Pancreas (tissue), 10 donors: ENCODE data around the gene NUDT14. TPM values are rescaled to one million over a fixed set of nuclear protein-coding genes. Genes with fewer than 3 reads are reported as not detected.

Experiments used
- ATAC-seq, 4 donors: fragments of 200-7000 bp; cut with Tn5 transposase; one replicate each; pipeline versions ENCODE4 v1.8.0 to v1.9.1; 2020; ENCODE audit warnings: mild to moderate bottlenecking in 4 of 4, moderate library complexity in 4 of 4
- DNase-seq, 6 donors: peaks; one replicate each; pipeline ENCODE4 v3.0.0-alpha.2; 2020
- FAIRE-seq: peaks from 2 replicates; lab custom pipeline; 2012; peaks lifted over from hg19 to GRCh38; lab: Jason Lieb, UNC
- H3K27ac ChIP-seq, 4 donors: fragments of 200-600 bp; sonication (generic); 1 replicate in 3 of 4; 2 replicates in 1 of 4; pipeline versions ENCODE4 v1.5.0 to v1.8.0; 2020
- H3K27me3 ChIP-seq, 4 donors: fragments of 200-600 bp; one replicate each; pipeline ENCODE4 v1.8.0; 2021
- H3K36me3 ChIP-seq, 3 donors: fragments of 200-600 bp; sonication (generic) in 1 of 3; one replicate each; pipeline versions ENCODE4 v1.5.0 to v1.8.0; 2020 to 2021
- H3K4me1 ChIP-seq, 3 donors: fragments of 200-600 bp; one replicate each; pipeline ENCODE4 v1.8.0; 2021
- H3K4me3 ChIP-seq, 4 donors: fragments of 200-600 bp; sonication (generic) in 2 of 4; one replicate each; pipeline versions ENCODE4 v1.5.0 to v1.8.0; 2020 to 2021
- H3K9me3 ChIP-seq, 4 donors: fragments of 200-600 bp; one replicate each; pipeline ENCODE4 v1.8.0; 2021
- CTCF ChIP-seq, 4 donors: fragments of 200-600 bp; sonication (generic) in 3 of 4; IDR thresholded peaks; one replicate each; pipeline versions ENCODE4 v1.5.0 to v1.8.0; 2021; ENCODE audit warnings: antibody characterized with exemption in 4 of 4
- WGBS, 2 donors: extraction: QIAGEN DNeasy Blood & Tissue Kit; methylation state at CpG; one replicate each; pipeline ENCODE4 v1.1.7; 2013; 5-methylcytosine and 5-hydroxymethylcytosine counted together
- intact Hi-C, 3 donors: fragments of 100-400 bp; cut with DNase I; formaldehyde crosslinking; loops; one replicate each; pipeline versions ENCODE4 v1.11.1 to v1.14.2; 2022
- polyA plus RNA-seq, 2 donors: library from polyadenylated mRNA; stranded (reverse); fragments of 200-250 nt; gene quantifications; one replicate each; pipeline ENCODE4 v1.2.3, GENCODE V29; 2013
- total RNA-seq, 6 donors: library from RNA; stranded (reverse); fragmentation: NEBNext Ultra II Directional in 4 of 6; extraction: Animal tissue kit (Norgen Biotek cat#: 25700) in 4 of 6; gene quantifications; one replicate each; pipeline versions ENCODE4 v1.2.1 to v1.2.4, GENCODE V29; 2021 to 2023
- donor health status: healthy with polysubstance abuse.
- donor health status: DM: no; HTN: no; CAD: no; lungs with moderate emphysema.
- donor health status: DM: no; HTN: no; CAD: no.
- donor health status: control.
- donor health status: control.
- donor health status: Bipolar disorder and iron deficiency.
- donor health status: DM: yes; HTN: yes; CAD: no.
- donor health status: DM: no; HTN: no; CAD: no.
- donor health status: DM: no; HTN: no; CAD: no.
- donor health status: DM: yes; HTN: yes; CAD: no.

Gene NUDT14
- total and polyA plus RNA-seq, 8 donors = 24.7 to 64.9 (median 32.6) TPM

- 96 to 97% methylated on average over 10 of the region's 10 CpGs for WGBS, 2 donors
- intact Hi-C loops = no loop called here
- H3K4me1 ChIP-seq = no peaks in the 10 kb centered on the region
- ATAC-seq (no peak), FAIRE-seq (no peak), DNase-seq (peak in 2 of 6 donors; percentile 9 to 43)
- peaks cover 0 to 10% (median 6%) of the 10 kb centered on the region in 3 donors for H3K36me3 ChIP-seq
- H3K27me3 ChIP-seq = no peaks in the 10 kb centered on the region
- no peak for TF ChIP-seq CTCF (IDR thresholded peaks at IDR 0.05)
- H3K9me3 ChIP-seq = no peaks in the 10 kb centered on the region
- no peak overlapping the region for H3K4me3 ChIP-seq
- no peak overlapping the region for H3K27ac ChIP-seq
Observed at GRCh38 chr14:105226198-105226597, 45.1 kb upstream of the NUDT14 start.

GRCh38 chr14:105224845-105225570 lies 43.9 kb upstream of the NUDT14 start:
- peaks cover 0 to 16% (median 6%) of the 10 kb centered on the region in 3 donors for H3K36me3 ChIP-seq
- H3K27me3 ChIP-seq = no peaks in the 10 kb centered on the region
- intact Hi-C loops = no loop called here
- ATAC-seq = no peak
- H3K9me3 ChIP-seq = no peaks in the 10 kb centered on the region
- no peak overlapping the region for H3K27ac ChIP-seq
- no peaks in the 10 kb centered on the region for H3K4me1 ChIP-seq
- 81 to 83% methylated on average over 11 of the region's 11 CpGs for WGBS, 2 donors
- no peak for TF ChIP-seq CTCF (IDR thresholded peaks at IDR 0.05)
- peak in 2 of 6 donors; percentile 11 to 41 for DNase-seq
- FAIRE-seq = no peak
- no peak overlapping the region for H3K4me3 ChIP-seq

GRCh38 chr14:105223770-105224544 lies 42.8 kb upstream of the NUDT14 start:
- ATAC-seq (no peak), DNase-seq (peak in 2 of 6 donors; percentile 2 to 4), FAIRE-seq (no peak)
- Histone ChIP-seq H3K27ac (no peak overlapping the region), H3K4me1 (no peaks in the 10 kb centered on the region), H3K27me3 (no peaks in the 10 kb centered on the region), H3K4me3 (no peak overlapping the region), H3K36me3 (peaks cover 0 to 23% (median 6%) of the 10 kb centered on the region in 3 donors), H3K9me3 (no peaks in the 10 kb centered on the region)
- WGBS, 2 donors = 94 to 96% methylated on average over 15 of the region's 15 CpGs
- no peak for TF ChIP-seq CTCF (IDR thresholded peaks at IDR 0.05)
- intact Hi-C loops = no loop called here

GRCh38 chr14:105223260-105223659 lies 42.1 kb upstream of the NUDT14 start:
- FAIRE-seq = no peak

More at GRCh38 chr14:105223260-105223659, 42.1 kb upstream of the NUDT14 start:
- H3K9me3 ChIP-seq = no peaks in the 10 kb centered on the region
- no peak for ATAC-seq
- 93 to 94% methylated on average over 16 of the region's 16 CpGs for WGBS, 2 donors
- no peak overlapping the region for H3K27ac ChIP-seq
- H3K27me3 ChIP-seq = no peaks in the 10 kb centered on the region
- peak in 2 of 6 donors; percentile 2 to 4 for DNase-seq
- TF ChIP-seq CTCF (IDR thresholded peaks at IDR 0.05) = no peak
- intact Hi-C loops = no loop called here
- H3K4me1 ChIP-seq = no peaks in the 10 kb centered on the region
- H3K4me3 ChIP-seq = no peak overlapping the region
- peaks cover 0 to 30% (median 10%) of the 10 kb centered on the region in 3 donors for H3K36me3 ChIP-seq
